Muscle of arm (tissue), 12 donors: ENCODE data around the gene IRF2BP2. TPM values are rescaled to one million over a fixed set of nuclear protein-coding genes. Genes with fewer than 3 reads are reported as not detected.
"Not testable (repeated sequence)": the region's sequence is repeated elsewhere in the genome, so short reads cannot be mapped to it uniquely, and the experiment has no call there.

ENCODE experiments used
- DNase-seq: peaks from one replicate; pipeline ENCODE4 v3.0.0-alpha.2; 2013
- polyA plus RNA-seq, 12 donors: library from polyadenylated mRNA; unstranded; fragments of 120-200 nt; gene quantifications; one replicate each; pipeline ENCODE4 v1.2.1, GENCODE V29; 2013; ENCODE audit not compliant: insufficient read length in 12 of 12

Gene IRF2BP2
- polyA plus RNA-seq, 12 donors = 59.4 to 182 (median 70.1) TPM

DNA sequence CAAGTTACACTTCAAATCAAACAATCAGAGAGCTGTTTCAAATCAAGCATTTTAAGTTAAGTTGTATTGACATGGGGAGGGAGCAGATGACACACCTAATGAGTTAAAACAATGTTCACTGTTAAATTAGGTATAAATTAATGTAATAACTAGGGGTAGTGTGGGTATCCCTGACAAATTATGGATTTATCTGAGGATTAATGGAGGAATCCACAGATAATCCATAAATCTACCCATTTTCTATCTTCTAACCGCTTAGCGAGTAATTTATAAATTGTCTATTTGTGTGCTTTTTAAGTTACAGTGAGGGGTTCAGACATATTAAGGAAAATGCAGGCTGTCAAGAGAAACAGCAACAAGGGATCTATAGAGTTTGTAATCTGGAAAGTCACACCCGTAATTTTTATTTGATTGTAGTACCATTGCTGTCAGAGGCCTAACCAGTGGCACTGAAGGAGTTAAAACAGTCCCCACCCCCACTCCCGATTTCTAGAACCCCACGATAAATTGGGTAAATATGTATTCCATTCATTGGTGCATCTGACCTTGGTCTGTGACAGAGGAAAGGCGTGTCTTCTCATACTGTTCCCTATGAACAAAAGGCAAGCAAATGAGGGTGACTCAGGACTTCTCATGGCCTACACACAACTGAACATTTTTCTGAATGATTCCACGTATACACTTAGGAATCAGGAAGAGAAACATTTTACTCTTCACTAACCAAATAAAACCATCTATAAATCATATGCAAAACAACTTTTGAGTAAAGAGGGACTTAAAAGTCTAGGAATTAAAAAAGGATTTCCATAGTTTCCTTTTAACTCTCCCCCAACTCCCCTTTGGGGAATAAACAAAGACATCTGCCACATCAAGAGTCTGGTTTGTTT lies 7.4 kb downstream of the IRF2BP2 start:
- peak; percentile 73 for DNase-seq

DNA sequence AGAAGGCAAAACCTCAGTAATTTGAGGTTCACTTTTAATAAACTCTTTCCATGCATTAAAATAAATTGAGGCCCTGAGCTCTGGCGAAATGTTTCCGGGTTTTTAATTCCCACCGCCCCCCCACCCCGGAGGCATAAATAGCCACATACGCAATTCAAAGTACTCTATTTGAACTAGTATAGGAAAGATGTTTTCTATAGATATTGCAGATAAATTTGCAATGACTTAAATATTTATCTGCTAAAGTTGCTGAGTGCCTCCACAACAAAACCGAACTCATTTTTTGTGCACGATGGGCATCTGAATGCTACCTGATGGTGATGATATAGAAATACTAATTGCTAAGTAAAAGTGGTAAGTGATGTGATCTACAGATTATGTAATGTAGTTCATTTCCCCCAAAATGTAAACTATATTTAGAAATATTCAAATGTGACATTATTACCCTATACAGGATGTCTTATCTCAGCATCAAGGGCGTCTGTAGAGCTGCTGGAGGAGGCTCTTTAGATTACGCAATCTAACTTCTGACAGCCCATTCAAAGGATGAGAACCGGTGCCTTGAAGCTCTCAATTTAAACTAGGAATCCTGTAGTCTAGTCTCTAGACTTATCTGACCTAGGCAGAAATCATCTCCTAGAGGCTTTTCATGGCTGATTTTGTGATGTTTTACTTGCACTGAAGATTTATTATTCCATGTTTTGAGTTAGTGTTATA lies 8.5 kb downstream of the IRF2BP2 start:
- peak; percentile 12 for DNase-seq

DNA sequence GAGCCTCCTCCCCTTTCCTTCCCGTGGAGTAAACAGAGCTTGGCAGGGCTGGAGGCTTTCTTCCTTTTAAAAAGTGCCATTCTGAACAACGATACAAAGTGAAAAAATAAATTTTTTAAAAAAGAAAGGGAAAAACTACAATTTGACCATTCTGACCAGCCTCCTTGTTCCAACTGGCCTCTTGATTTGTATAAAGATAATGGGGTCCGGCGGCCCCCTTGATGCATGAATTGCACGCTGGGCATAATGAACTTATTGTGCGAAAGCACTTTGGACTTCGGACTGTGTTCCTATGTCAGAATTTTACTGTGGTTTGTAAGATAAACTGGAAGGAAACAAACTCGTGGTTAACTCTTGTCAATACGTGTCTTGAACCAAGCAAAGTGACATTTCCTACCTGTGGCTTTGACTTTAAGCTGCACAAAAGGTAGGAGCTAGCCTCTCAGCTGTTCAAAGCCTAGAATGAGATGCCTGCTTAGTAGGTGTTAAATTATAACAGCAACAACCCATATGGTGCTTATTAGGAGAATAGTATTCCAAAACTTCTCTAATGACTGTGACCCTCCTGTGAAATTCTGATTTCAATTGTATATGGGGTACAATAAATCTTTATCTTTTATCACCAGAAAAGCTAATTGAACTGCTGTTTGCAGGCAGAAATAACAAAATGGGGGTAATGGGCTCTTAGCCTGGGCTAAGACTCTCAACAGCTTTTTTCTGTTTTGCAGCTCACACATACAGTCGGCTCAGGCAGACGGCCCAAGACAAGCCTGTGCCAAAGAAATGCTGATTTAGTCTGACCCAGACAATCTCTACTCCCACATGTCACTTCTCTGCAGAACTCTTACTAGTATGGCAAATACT lies 9.3 kb downstream of the IRF2BP2 start:
- peak; percentile 68 for DNase-seq

DNA sequence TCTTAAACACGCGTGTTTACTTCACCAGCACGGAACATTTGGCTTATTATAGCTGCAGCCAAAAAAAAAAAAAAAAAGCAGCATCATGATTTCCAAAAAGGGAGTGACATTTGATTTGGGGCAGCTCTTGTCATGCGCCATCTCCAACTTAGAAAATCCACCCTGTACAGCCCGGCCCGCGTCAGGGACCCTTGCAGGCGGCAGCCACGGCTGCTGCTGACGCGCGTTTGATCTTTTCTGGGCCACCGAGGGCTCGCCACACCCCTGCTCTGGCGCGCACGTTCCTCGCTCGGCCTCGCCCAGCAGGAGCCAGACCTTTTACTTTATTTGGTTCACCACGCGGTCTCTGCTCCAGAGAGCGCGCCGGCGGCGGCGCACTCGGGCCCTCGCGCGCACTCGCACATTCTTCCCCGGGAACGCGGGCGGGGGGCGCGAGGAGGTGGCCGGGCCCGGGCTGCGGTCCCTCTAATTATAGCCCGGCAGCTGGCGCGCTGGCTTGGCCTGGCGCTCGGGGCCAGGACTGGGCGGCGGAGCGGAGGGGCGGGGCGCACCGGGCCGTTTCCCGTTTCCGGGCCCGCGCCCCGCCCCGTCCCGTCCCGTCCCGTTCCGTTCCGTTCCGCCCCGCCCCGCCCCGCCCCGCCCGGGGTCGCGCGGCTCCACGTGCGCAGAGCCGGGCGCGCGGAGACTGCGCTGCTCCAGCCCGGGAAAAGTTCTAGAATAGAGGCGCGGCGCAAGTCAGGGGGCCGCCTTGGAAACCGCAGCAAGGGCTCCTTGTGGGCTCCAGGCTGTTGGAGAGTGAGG lies 10.2 kb downstream of the IRF2BP2 start:
- peak; percentile 80 for DNase-seq

DNA sequence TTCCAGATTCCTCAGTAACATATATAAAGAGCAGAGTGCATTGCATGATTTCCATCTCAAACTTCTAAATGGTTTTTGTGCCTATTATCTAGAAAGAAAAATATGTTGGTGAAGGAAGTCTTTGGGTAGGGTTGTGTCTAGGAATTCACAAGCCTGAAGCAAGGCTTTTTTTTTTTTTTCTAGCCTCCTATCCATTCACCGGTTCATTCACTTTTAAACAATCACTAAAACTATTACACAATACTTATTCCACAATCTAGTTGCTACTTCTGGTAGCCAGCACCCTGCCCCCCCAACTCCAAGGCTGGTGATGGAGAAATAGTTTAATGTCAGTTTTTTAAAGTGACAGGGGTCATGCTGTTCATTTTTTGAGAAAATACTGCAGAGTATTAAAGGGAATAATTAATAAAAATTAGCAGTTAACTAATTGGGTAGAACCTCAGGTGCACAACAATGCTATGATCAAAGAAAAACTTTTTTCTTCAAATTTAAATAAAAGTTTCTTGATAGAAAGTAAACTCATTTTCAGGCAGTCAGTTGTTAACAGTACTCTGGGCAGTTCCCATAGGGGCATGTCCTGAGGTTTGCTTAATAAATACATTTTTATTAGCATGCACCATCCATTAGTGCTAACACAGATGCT lies 10.9 kb downstream of the IRF2BP2 start:
- DNase-seq = no peak

DNA sequence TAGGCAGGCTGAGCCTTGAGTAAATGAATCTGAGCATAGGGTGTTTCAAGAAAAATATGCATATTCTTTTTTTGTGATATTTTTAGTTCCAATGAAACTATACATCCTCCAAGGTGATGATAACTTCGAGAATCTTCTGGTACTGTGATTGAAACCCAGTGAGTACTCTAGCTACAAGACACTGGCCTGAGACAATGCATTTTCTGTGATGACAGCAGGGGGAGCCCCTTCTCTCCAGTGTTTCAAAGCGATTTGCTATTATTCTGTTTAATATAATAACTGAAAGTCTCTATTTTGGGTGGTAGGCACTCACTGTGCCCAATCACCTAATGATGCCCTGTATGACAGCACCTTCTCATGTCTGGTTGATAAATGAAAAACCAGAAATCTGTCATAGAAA lies 12.1 kb downstream of the IRF2BP2 start:
- peak; percentile 32 for DNase-seq

DNA sequence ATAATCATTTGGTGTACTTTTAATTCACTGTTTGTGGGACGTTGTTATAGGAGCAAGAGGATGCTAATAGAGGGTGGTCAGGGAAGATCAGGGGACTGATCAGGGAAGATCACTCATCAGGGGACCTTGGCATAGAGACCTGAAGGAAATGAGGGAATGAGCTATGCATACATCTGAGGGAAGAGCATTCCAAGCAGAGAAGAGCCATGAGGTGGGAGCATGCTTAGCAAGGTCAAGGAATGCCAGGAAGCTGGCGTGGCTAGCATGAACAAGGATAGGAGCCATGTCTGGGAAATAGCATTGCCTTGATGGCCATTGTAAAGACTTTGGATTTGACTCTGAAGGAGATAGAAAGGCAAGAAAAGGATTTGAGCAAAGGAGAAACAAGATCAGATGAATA lies 14.1 kb downstream of the IRF2BP2 start:
- no peak for DNase-seq

DNA sequence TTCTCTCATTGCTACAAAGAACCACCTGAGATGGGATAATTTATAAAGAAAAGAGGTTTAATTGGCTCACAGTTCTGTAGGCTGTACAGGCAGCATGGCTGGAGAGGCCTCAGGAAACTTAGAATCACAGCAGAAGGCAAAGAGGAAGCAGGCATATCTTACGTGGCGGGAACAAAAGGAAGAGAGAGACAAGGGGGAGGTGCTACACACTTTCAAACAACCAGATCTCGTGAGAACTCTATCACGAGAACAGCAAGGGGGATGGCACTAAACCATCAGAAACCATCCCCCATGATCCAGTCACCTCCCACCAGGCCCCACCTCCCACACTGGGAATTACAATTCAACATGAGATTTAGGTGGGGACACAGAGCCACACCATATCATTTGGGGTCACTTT lies 15.4 kb downstream of the IRF2BP2 start:
- not testable (repeated sequence) for DNase-seq

DNA sequence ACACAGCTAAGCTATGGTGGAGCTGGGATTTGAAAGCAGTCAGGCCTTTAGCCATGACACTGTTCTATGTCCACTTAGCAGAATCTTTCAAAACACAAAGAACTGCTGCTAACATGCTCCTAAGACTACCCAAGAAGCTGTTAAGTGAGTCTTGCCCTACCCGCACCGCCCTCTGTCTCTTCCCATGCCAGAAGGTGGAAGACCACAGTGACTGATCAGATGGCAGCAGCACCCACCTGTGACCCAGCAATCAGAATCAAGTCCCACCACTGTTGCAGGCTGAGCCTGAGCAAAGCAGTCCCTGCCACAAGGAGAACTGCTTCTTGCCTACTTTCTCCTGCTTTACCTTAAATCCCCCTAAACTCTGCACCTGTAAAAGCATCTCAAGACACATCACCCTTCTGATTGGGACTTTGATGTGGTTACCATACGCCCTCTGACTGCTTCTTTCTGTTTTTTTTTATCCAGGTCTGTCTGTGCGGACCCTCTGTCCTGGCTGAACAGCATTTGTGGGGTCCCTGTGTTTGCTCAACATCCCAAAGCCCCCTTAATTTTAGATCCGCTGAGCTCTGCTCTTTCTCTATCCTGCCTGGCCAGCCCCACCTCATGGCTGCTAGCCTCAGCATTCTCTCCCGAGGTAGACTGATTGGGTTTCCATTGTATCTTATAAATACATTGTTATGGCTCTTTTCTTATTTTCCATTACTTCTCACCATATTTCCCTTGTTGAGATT lies 16.0 kb downstream of the IRF2BP2 start:
- no peak for DNase-seq

DNA sequence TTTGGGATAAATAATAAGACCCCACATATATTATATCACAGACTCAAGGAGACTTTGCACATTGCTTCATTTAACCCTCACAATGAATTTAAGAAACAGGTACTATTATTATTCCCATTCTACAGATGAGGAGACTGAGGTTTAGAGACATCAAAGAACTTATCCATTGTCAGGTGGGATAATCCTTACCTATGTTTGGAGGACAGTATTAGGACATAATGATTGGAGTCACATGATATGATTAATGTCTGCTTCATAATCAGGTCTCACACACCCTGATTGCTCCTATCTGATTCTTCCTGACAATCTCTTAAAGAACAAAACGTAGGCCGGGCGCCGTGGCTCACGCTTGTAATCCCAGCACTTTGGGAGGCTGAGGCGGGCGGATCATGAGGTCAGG lies 16.9 kb downstream of the IRF2BP2 start:
- no peak for DNase-seq

DNA sequence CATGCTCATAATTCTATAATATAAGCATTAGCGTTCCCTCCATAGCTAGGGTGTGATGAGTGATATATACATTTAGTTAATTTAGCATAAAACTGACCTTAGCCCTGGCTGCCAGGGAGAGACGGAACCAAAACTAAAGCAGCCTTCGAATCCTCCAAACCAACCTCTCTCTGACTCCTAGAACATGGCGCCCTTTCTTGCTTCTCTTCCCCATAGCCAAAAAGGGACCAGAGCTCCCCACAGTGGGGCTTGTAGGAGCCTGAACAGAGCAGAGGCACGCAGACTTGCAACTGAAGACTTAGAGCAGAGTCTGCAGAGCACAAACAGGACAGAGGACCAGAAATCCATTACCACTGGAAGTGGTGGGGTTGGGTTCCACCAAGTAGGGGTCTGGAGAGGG lies 17.7 kb downstream of the IRF2BP2 start:
- DNase-seq = no peak

DNA sequence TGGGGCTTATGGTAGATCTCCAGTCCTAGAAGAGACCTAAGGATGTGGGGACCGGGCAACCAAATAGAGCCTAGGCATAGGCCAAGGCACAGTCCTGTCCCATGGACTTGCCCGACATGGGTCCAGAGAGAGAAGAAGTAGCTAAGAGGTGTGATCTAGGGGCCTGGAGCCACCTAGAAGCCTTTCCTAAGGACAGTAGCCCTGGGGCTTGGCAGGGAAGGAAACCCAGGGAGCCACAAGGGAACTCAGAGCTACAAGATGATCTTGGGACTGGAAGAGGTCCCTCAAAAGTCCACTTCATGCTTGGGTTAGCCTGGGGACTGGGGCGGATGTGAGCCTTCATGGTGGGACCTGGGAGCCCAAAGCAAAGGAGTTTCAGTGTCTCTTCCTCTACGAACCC lies 18.8 kb downstream of the IRF2BP2 start:
- no peak for DNase-seq

DNA sequence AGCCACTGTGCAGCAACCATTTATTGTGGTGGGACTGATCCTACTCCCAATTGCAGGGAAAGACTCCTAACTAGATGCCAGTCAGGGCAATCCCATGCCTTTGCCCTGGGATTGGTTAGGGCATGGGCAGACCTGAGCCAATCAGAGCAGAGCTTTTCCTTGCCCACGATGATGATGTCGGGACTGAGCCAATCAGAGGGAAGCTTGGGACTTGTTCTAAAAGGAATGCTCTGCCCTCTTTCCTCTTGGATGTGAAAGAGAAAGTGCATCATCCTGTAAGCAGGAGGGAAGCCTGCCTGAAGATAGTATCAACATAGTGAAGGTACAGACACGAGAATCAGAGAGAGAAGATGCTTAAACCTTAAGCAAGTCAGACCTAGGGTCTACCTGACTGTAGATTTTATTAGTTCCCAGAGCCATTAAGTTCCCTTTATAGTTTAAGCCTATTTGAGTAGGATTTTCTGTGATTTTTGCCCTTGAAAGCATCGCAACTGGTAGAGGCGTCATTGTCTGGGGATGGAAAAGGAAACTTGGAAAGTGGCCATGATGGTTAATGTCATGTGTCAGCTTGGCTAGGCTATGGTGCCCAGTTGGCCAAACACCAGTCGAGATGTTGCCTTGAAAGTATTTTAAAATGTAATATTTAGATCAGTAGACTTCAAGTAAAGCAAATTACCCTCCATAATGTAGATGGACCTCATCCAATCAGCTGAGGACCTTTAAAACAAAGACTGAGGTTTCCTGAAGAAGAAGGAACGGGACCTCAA lies 19.9 kb downstream of the IRF2BP2 start:
- no peak for DNase-seq

DNA sequence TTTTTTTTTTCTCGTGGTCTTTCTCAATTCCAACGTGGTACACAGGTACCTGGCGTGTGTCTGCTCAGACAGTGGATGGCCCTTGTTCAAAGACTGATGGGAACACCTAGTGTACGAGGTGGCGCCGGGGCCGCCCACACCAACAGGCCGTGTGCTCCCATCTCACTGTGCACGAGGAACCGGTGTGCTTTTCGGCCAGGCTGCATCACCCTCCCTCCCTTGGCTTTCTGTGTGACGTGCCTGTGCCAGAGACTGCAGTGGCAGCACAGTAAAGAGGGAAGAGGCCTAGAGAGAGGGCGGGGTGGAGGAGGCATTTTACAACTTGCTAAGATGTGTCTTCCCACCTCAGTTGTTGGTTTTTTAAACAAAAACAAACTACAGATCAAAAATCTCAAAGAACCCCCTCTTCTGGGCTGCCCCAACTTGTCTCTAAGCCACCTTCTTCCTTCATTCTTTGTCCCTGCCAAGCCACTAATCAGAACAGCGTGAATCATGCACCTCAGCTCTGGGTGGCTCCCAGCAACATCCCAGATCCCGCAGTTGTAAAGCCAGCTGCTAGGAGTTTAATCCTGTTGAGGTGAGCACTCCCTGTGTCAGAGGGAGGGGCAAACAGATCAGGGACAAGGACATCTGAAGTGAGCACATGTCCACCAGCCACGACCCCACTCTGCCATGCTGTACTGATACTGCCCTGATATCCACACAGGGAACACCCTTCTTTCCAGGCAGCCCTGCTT lies 20.7 kb downstream of the IRF2BP2 start:
- DNase-seq = no peak

DNA sequence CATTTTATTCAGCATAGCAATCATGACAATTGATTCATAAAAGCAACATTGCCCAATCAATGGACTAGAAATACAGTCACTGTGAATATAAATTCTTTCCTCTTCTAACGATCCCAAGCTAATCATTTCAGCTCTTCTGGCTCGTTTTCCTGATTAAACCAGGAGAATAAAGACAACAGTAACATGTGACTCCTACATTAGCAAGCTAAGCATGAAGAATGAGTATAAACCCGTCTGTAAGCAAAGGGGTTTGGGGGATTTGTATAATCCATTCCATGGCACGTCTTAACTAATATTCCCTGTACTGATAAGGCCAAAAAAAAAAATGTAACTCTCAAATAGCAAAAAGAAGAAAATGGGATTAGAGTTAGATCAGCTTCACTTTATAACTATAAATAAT lies 21.6 kb downstream of the IRF2BP2 start:
- DNase-seq = no peak

DNA sequence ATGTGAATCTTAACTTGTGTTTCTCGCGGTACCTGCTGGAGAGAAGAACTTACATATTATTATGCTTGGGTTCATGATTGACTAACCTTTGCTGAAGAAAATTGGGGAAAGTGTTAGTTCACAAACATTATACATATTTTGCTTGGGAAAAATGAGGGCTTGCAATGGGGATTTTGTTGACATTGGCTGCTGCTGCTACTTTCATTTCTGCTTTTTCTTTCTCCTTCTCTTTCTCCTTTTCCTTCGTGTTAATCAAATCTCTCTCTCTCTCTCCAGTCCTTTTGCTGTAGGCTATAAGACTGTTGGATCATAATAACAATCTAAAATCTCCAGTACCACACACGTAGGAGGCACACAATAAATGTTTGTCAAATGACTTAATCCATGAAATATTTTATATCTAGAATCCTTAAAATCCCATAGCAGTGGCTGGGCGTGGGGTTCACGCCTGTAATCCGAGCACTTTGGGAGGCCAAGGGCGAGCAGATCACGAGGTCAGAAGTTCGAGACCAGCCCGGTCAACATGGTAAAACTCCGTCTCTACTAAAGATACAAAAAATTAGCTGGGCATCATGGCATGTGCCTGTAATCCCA lies 23.0 kb downstream of the IRF2BP2 start:
- no peak for DNase-seq

DNA sequence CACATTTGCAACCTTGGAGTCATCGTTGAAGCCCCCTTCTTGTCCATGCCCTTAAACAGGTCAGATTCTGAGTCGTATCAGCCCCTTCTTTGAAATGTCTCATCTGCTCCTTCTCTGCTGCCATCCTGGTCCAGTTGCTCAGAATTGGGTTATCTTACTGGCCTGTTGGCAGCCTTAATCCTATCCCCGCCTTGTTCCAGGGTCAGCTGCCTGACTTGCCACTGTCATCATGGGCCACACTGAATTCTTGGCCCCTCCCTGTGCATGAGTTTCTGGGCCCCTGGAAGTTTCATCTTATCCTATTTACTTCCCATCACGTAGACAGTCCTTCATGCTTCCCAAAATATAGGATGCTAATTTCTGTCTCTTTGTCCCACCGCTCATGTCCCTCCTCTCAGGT lies 23.7 kb downstream of the IRF2BP2 start:
- no peak for DNase-seq
